Upper lobe of left lung (tissue), 6 donors: Measurements from ENCODE around the gene SMYD3. TPM values are rescaled to one million over a fixed set of nuclear protein-coding genes. Genes with fewer than 3 reads are reported as not detected.

Source experiments
- ATAC-seq, 2 donors: fragments of 200-7000 bp; cut with Tn5 transposase; one replicate each; pipeline ENCODE4 v1.9.1; 2022; ENCODE audit warnings: mild to moderate bottlenecking in 2 of 2, moderate library complexity in 2 of 2; ENCODE audit not compliant: low FRiP score in 2 of 2
- DNase-seq, 2 donors: peaks; one replicate each; pipeline ENCODE4 v3.0.0-alpha.2; 2019 to 2020
- H3K27ac ChIP-seq, 4 donors: fragments of 200-600 bp; sonication (generic); one replicate each; pipeline ENCODE4 v1.5.1; 2016 to 2019
- H3K27me3 ChIP-seq, 4 donors: fragments of 200-600 bp; sonication (generic); one replicate each; pipeline ENCODE4 v1.5.1; 2017 to 2019
- H3K36me3 ChIP-seq, 4 donors: fragments of 200-600 bp; sonication (generic); one replicate each; pipeline ENCODE4 v1.5.1; 2016 to 2019
- H3K4me1 ChIP-seq, 4 donors: fragments of 200-600 bp; sonication (generic); one replicate each; pipeline ENCODE4 v1.5.1; 2018 to 2019
- H3K4me3 ChIP-seq, 4 donors: fragments of 200-600 bp; sonication (generic); one replicate each; pipeline ENCODE4 v1.5.1; 2017 to 2019; ENCODE audit warnings: mild to moderate bottlenecking in 2 of 4, moderate library complexity in 1 of 4
- H3K9me3 ChIP-seq, 4 donors: fragments of 200-600 bp; sonication (generic); one replicate each; pipeline ENCODE4 v1.5.1; 2018 to 2019
- EP300 ChIP-seq, 4 donors: sonication (generic); formaldehyde crosslinking; IDR thresholded peaks; one replicate each; pipeline ENCODE4 v1.5.1; 2017; ENCODE audit warnings: antibody characterized with exemption in 4 of 4, control low read depth in 2 of 4
- POLR2A ChIP-seq, 4 donors: fragments of 450-650 bp; IDR thresholded peaks; one replicate each; pipeline ENCODE4 v1.5.1; 2016 to 2017; ENCODE audit warnings: antibody characterized with exemption in 4 of 4, mild to moderate bottlenecking in 2 of 4
- POLR2AphosphoS5 ChIP-seq, 2 donors: sonication (generic); formaldehyde crosslinking; IDR thresholded peaks; one replicate each; pipeline ENCODE4 v1.5.1; 2017; ENCODE audit warnings: antibody characterized with exemption in 2 of 2
- WGBS, 2 donors: methylation state at CpG; one replicate each; pipeline ENCODE4 v1.1.5; 2017 to 2018; 5-methylcytosine and 5-hydroxymethylcytosine counted together
- total RNA-seq, 6 donors: library from RNA; depleted of rRNA in 4 of 6; stranded (reverse); fragments of >200 nt in 4 of 6; gene quantifications; one replicate each; pipeline versions ENCODE4 v1.1.0 to v1.2.1, GENCODE V29; 2016 to 2021
- TF ChIP-seq, protein P1 (sequence below), 6 experiments: fragments of 450-650 bp in 4 of 6; fragments of 200-600 bp in 2 of 6; sonication (generic) in 2 of 6; IDR thresholded peaks; one replicate each; pipeline ENCODE4 v1.5.1; 2016 to 2019; ENCODE audit warnings: antibody characterized with exemption in 6 of 6
- donor health status: DM: no; HTN: no; CAD: no; lungs with moderate emphysema.
- donor health status: DM: no; HTN: yes; CAD: no; lungs with severe emphysema.

The SMYD3 gene
- total RNA-seq, 6 donors from 2014 or later: 22.7 to 109 (median 34.0) TPM

DNA sequence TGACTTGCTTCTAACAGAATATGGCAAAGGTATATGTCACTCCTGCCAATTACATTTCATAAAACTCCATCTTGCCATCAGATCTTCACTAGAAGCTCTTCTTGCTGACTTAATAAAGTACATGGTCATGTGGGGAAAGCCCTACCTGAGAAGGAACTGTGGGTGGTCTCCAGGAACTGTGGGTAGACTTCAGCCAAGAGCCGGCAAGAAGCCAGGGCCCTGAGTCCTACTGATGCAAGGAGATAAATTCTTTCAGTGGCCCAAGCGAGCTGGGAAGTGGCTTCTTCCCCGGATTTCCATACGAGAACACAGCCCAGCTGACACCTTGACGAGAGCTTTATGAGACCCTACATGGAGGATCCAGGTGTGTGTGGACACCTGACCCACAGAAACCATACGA is 228.7 kb downstream of the SMYD3 start:
- 82 to 87% methylated on average over 6 of the region's 6 CpGs for WGBS, 2 donors
- Histone ChIP-seq H3K27me3 (no peaks in the 10 kb centered on the region), H3K36me3 (no peaks in the 10 kb centered on the region), H3K4me1 (no peaks in the 10 kb centered on the region), H3K9me3 (no peaks in the 10 kb centered on the region), H3K4me3 (no peak overlapping the region), H3K27ac (no peak overlapping the region)
- no peak for DNase-seq
- TF ChIP-seq POLR2A (IDR thresholded peaks at IDR 0.05): no peak
- no peak for TF ChIP-seq POLR2AphosphoS5 (IDR thresholded peaks at IDR 0.05)
- TF ChIP-seq EP300 (IDR thresholded peaks at IDR 0.05): no peak
- TF ChIP-seq, protein P1, sequence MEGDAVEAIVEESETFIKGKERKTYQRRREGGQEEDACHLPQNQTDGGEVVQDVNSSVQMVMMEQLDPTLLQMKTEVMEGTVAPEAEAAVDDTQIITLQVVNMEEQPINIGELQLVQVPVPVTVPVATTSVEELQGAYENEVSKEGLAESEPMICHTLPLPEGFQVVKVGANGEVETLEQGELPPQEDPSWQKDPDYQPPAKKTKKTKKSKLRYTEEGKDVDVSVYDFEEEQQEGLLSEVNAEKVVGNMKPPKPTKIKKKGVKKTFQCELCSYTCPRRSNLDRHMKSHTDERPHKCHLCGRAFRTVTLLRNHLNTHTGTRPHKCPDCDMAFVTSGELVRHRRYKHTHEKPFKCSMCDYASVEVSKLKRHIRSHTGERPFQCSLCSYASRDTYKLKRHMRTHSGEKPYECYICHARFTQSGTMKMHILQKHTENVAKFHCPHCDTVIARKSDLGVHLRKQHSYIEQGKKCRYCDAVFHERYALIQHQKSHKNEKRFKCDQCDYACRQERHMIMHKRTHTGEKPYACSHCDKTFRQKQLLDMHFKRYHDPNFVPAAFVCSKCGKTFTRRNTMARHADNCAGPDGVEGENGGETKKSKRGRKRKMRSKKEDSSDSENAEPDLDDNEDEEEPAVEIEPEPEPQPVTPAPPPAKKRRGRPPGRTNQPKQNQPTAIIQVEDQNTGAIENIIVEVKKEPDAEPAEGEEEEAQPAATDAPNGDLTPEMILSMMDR (IDR thresholded peaks at IDR 0.05): no peak
- ATAC-seq: no peak

DNA sequence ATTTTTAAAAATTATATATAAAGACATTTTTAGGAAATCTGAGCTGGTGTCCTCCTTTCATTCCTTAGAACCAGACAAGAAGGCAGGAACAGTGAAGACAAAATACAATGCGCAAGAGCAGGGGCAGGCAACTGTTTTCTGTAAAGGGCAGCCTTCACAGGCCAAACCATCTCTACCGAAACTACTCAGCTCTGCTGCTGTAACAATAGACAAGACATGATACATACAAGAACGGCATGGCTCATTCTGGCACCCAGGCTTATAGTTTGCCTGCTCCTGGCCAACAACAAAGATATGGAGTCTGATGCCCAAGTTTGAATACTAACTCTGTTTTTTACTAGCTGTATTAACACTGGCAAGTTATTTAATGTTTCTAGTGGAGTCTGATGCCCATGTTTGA is 232.0 kb downstream of the SMYD3 start:
- Histone ChIP-seq H3K27me3 (no peaks in the 10 kb centered on the region), H3K36me3 (no peaks in the 10 kb centered on the region), H3K4me1 (no peaks in the 10 kb centered on the region), H3K27ac (no peak overlapping the region), H3K9me3 (no peaks in the 10 kb centered on the region), H3K4me3 (no peak overlapping the region)
- DNase-seq (no peak), ATAC-seq (no peak)
- WGBS, 2 donors: 96 to 97% methylated on average over 3 of the region's 3 CpGs
- TF ChIP-seq POLR2A (IDR thresholded peaks at IDR 0.05) (no peak), POLR2AphosphoS5 (IDR thresholded peaks at IDR 0.05) (no peak), EP300 (IDR thresholded peaks at IDR 0.05) (no peak)
- TF ChIP-seq, protein P1 (IDR thresholded peaks at IDR 0.05): no peak

DNA sequence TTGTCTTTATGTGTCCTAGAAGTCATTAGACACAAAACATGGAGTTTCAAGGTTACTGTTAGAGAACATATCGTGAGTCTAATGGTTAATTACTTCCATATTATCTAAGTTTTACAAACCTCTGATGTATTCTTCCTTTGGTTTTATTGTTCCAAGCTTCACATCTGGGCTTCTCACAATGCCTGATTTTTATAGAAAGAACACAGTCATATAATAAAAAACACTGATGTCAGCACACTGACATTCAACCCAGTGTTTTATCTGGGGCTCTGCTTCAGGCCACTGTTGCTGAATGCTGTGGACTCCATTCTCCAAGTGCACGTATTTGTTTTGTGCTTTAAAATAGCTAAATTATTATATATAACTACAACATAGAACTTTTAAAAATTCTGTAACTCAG is 232.9 kb downstream of the SMYD3 start:
- H3K36me3 ChIP-seq: no peaks in the 10 kb centered on the region
- no peak for DNase-seq
- no peak overlapping the region for H3K4me3 ChIP-seq
- no peak overlapping the region for H3K27ac ChIP-seq
- no peak for ATAC-seq
- H3K4me1 ChIP-seq: no peaks in the 10 kb centered on the region
- 90 to 93% methylated on average over 2 of the region's 2 CpGs for WGBS, 2 donors
- H3K9me3 ChIP-seq: no peaks in the 10 kb centered on the region
- TF ChIP-seq, protein P1 (IDR thresholded peaks at IDR 0.05): no peak
- TF ChIP-seq POLR2AphosphoS5 (IDR thresholded peaks at IDR 0.05) (no peak), EP300 (IDR thresholded peaks at IDR 0.05) (no peak), POLR2A (IDR thresholded peaks at IDR 0.05) (no peak)
- H3K27me3 ChIP-seq: no peaks in the 10 kb centered on the region

DNA sequence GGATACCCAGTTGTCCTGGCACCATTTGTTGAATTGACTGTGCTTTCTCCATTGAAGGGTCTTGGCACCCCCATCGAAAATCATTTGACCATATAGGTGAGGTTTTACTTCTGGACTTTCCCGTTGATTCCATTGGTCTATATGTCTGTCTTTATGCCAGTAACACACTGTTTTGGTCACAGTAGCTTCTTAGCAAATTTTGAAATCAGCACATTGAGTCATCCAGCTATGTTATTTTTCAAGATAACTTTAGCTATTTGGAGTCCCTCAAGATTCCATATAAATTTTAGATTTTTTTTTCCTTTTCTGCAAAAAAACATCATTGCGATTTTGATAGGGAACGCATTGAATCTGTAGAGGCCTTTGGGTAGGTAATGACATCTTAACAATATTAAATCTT is 235.6 kb downstream of the SMYD3 start:
- WGBS, 2 donors: 97 to 98% methylated on average over 4 of the region's 4 CpGs
- H3K27ac ChIP-seq: no peak overlapping the region

DNA sequence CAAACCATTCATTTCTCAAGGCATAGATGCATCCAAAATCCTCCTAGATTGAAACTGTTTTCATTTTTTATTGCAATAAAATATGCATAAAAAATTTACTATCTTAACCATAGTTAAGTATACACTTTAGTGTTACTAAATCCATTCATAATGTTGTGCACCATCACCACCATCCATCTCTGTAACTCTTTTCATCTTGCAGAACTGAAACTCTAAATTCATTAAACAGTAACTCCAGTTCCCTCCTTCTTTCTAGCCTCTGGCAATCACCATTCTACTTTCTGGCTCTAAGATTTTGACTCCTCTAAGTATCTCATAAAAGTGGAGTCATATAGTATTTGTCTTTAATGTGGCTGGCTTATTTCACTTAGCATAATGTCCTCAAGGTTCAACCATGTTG is 236.8 kb downstream of the SMYD3 start:
- H3K27ac ChIP-seq: no peak overlapping the region
- H3K27me3 ChIP-seq: no peaks in the 10 kb centered on the region
- no peaks in the 10 kb centered on the region for H3K36me3 ChIP-seq
- TF ChIP-seq EP300 (IDR thresholded peaks at IDR 0.05) (no peak), POLR2A (IDR thresholded peaks at IDR 0.05) (no peak), POLR2AphosphoS5 (IDR thresholded peaks at IDR 0.05) (no peak)
- TF ChIP-seq, protein P1 (IDR thresholded peaks at IDR 0.05): no peak
- ATAC-seq (no peak), DNase-seq (no peak)
- no peaks in the 10 kb centered on the region for H3K4me1 ChIP-seq
- H3K9me3 ChIP-seq: no peaks in the 10 kb centered on the region
- H3K4me3 ChIP-seq: no peak overlapping the region

More for the DNA sequence above, 235.6 kb downstream of the SMYD3 start:
- Histone ChIP-seq H3K9me3 (no peaks in the 10 kb centered on the region), H3K4me3 (no peak overlapping the region), H3K4me1 (no peaks in the 10 kb centered on the region), H3K36me3 (no peaks in the 10 kb centered on the region), H3K27me3 (no peaks in the 10 kb centered on the region)
- TF ChIP-seq EP300 (IDR thresholded peaks at IDR 0.05) (no peak), POLR2AphosphoS5 (IDR thresholded peaks at IDR 0.05) (no peak), POLR2A (IDR thresholded peaks at IDR 0.05) (no peak)
- TF ChIP-seq, protein P1 (IDR thresholded peaks at IDR 0.05): no peak
- ATAC-seq: no peak
- DNase-seq: no peak
